NCI-H1048 (cell line): Measurements from ENCODE around the gene PROX2.

Experiments used
- DNase-seq: peaks from one replicate; lab custom pipeline; 2025; lab: John Stamatoyannopoulos, UW

PROX2 gene

GRCh38 chr14:74841230-74842207 is 34.4 kb downstream of the PROX2 start:
- DNase-seq, result no peak

- DNase-seq, result no peak
Observed at GRCh38 chr14:74840603-74841030, 35.3 kb downstream of the PROX2 start.

- DNase-seq, result no peak
Observed at GRCh38 chr14:74838166-74838565, 37.8 kb downstream of the PROX2 start.

GRCh38 chr14:74836251-74836960 is 39.5 kb downstream of the PROX2 start:
- no peak for DNase-seq

GRCh38 chr14:74835645-74836250 is 40.2 kb downstream of the PROX2 start:
- DNase-seq, result no peak

DNA sequence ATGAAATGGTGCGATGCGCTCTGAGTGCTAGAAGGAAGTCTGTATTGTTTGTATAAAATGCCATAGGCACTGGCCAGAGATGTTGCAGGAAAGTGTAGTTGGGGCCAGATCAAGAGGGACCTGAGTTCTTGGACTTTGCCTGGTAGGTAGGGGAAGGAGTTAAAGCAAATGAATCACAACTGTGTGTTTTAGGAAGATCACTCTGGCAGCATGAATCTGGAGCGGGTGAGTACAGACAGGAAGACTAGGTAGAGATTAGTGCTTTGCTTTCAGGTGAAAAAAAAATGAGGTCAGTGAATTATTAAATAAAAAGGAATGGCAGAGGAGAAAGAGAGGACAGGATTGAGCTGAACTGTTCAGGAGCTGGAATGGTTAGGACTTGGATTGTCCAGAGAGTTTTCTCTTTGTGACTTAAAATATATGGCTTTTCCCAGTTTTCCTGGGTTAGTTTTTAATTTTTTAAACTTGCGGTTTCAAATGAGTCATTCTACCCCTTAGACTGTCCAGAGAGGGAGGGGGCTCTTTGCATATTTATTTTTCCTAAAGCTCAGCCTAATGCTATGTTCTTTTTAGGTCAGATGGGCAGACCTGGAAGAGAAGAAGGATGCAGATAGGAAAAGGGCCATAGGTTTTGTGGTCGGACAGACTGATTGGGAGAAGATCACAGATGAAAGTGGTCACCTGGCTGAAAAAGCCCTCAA is 41.1 kb downstream of the PROX2 start:
- DNase-seq, result no peak

GRCh38 chr14:74832849-74833248 is 43.1 kb downstream of the PROX2 start:
- no peak for DNase-seq

- no peak for DNase-seq
Observed at GRCh38 chr14:74829251-74829650, 46.7 kb downstream of the PROX2 start.

GRCh38 chr14:74826574-74826973 is 49.4 kb downstream of the PROX2 start:
- no peak for DNase-seq
